D721Med (cell line): ENCODE data around the gene ABCA3.

Experiments used
- DNase-seq: peaks from one replicate; pipeline ENCODE4 v3.0.0; 2011; ENCODE audit warnings: low spot score; ENCODE audit not compliant: insufficient read length
- FAIRE-seq: peaks from 2 replicates; lab custom pipeline; 2011; peaks lifted over from hg19 to GRCh38; lab: Jason Lieb, UNC
- CTCF ChIP-seq: IDR thresholded peaks from 2 replicates; pipeline ENCODE4 v1.5.1; 2012; ENCODE audit warnings: mild to moderate bottlenecking, control low read depth; ENCODE audit not compliant: insufficient read depth; ENCODE audit errors: missing control alignments

The ABCA3 gene

DNA sequence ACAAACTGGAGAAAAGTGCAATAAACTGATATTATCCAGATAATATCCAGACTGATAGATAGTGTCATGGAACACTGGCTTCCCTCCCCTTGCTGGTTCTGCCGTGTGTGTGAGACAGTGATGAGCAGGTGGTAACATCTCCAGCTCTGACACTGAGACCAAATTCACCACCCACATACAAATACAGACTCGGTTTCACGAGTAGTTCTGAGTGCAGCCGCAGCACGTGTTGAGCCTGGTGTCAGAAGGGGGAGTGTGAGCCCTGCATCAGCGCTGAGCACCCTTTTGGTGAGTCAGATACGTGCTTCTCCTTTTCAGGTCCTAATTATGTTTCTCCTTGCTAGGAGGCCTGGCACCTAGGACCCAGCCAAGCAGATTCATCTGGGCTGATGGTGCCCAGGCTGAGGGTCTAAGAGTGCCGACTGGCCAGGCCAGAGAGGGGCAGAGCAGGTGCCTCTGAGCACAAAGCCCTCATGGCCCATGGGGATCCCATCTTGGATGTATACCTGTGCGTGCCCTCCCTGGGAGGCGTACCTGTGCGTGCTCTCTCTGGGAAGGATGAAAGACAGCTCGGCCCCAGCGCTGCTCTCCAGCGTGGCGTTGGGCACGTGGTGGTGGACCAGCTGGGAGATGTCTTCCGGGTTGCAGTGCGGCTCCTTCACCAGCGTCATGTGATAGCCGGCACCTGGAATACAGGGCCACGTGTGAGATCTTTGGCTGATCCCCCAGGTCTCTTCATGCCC is 45.3 kb downstream of the ABCA3 start:
- no peak for TF ChIP-seq CTCF
- FAIRE-seq (no peak), DNase-seq (no peak)

DNA sequence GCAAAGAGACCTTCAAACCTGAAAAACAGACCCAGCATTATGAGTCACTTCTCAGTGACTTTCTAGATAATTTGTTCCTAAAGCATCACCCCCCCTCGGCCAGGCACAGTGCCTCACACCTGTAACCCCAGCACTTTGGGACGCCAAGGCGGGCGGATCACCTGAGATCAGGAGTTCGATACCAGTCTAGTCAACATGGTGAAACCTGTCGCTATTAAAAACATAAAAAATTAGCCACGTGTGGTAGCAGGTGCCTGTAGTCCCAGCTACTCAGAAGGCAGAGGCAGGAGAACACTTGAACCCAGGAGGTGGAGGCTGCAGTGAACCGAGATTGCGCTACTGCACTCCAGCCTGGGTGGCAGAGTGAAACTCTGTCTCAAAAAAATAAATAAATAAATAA is 48.3 kb downstream of the ABCA3 start:
- TF ChIP-seq CTCF = no peak
- DNase-seq = no peak
- FAIRE-seq = no peak

GRCh38 chr16:2289282-2289681 is 51.2 kb downstream of the ABCA3 start:
- FAIRE-seq (no peak), DNase-seq (no peak)
- no peak for TF ChIP-seq CTCF

DNA sequence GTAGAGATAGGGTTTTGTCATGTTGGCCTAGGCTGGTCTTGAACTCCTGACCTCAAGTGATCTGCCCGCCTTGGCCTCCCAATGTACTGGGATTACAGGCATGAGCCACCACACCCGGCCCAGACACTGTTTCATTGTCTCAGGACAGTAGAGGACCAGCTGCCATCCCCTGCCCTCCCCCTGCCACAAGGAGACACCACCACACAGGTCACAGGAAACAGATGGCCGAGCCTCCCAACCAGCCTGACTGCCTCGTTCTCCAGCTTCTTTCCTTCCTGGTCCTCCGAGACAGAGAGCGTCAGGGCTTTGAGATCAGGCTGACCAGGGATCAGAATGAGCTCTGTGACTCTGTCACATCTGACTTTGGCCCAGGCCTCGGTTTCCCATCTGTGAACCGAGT is 51.8 kb downstream of the ABCA3 start:
- FAIRE-seq = no peak
- TF ChIP-seq CTCF = no peak
- DNase-seq = no peak

DNA sequence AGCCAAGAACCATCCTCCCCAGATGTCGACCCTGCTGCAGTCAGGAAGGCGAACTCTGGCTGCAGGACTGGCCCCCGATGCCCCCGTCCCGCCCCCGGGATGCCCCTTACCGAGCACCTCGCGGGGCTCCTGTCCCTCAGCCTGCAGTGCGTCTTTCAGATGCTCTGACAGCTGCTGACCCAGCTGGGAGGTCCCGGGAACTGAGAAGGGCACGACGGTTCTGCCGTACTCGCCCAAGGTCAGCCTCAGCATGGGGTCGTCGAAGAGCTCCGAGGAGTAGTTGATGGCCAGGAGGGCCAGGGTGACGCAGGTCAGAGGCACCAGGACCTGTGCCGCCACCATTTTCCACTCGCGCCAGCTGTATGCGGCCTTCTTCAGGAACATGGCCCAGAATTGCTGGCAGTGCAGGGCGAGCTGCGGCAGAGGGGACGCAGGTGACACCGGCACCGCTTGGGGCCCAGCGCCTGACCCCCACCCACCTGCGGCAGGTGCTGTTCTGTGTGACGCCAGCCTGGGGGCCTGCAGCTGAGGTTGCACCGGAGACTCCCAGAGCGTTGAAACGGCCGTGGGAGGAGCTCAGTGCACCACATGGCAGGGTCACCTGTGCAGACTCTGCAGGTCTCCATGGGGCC is 52.5 kb downstream of the ABCA3 start:
- no peak for FAIRE-seq
- no peak for TF ChIP-seq CTCF
- no peak for DNase-seq

DNA sequence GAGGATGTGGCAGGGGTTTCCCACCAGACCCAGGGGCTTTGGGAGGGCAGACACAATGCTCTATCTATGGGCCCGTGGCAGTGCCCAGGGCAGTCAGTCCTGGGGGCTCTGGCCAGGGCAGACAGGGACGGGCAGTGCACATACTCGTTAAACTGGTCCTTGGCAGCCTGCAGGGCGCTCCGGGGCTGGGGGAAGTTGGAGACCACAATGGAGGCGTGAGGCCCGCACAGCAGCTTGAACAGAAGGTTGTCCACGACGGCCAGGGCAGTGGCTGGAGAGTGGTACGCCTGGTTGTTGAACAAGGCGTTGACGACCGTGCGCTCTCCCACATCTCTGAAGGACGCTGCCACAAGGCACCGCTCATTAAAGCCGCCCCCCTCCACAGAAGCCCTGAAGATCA is 54.0 kb downstream of the ABCA3 start:
- TF ChIP-seq CTCF = no peak
- no peak for DNase-seq
- FAIRE-seq = no peak

GRCh38 chr16:2285731-2286191 is 54.8 kb downstream of the ABCA3 start:
- FAIRE-seq = no peak
- no peak for DNase-seq
- no peak for TF ChIP-seq CTCF
